ENCODE data around the gene RAB14. TPM values are rescaled to one million over a fixed set of nuclear protein-coding genes. Genes with fewer than 3 reads are reported as not detected.

The RAB14 gene
- total and polyA plus RNA-seq, 9 donors = 28.3 to 63.4 (median 51.6) TPM

- H3K36me3 ChIP-seq (ENCODE audit: control insufficient read depth, insufficient read depth, low read length) = no peaks in the 10 kb centered on the region
- 30% methylated on average over 1 of the region's 3 CpGs for WGBS (ENCODE audit: insufficient coverage)
These were observed 36.2 kb upstream of the RAB14 start for GRCh38 chr9:121237916-121238315.

GRCh38 chr9:121235512-121235911, 33.8 kb upstream of the RAB14 start:
- Histone ChIP-seq H3K27me3 (ENCODE audit: control insufficient read depth, insufficient read depth, low read length) (no peaks in the 10 kb centered on the region), H3K4me1 (ENCODE audit: control insufficient read depth, insufficient read depth, low read length) (no peaks in the 10 kb centered on the region), H3K4me3 (ENCODE audit: low read length) (no peak overlapping the region), H3K36me3 (ENCODE audit: control insufficient read depth, insufficient read depth, low read length) (no peaks in the 10 kb centered on the region), H3K27ac (ENCODE audit: low read length) (no peak overlapping the region), H3K9me3 (replicated peaks; ENCODE audit: control insufficient read depth, low read depth, low read length) (no peaks in the 10 kb centered on the region)
- DNase-seq = no peak
- no CpG with 5 or more reads among the region's 5 CpGs for WGBS (ENCODE audit: insufficient coverage)

More at GRCh38 chr9:121237916-121238315, 36.2 kb upstream of the RAB14 start:
- Histone ChIP-seq H3K9me3 (replicated peaks; ENCODE audit: control insufficient read depth, low read depth, low read length) (no peaks in the 10 kb centered on the region), H3K27me3 (ENCODE audit: control insufficient read depth, insufficient read depth, low read length) (no peaks in the 10 kb centered on the region), H3K4me3 (ENCODE audit: low read length) (no peak overlapping the region), H3K27ac (ENCODE audit: low read length) (no peak overlapping the region), H3K4me1 (ENCODE audit: control insufficient read depth, insufficient read depth, low read length) (peaks cover 3% of the 10 kb centered on the region)
- DNase-seq = no peak

DNA sequence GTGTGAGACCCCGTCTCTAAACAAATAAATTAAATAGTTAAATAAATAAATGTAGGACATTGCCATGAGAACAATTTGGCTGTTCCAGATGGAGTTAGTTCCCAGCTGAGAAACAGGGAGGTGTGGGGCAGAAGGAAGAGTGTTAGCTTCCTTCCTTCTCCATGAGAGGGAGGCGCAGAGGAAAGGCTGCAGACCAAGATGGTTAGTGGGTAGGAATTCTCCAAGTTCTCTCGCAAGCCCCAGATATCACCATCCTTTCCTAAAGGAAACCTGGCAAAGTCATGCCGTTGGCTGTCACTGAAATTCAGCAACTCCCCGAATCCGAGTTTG, 33.1 kb upstream of the RAB14 start:
- 64% methylated on average over 3 of the region's 6 CpGs for WGBS (ENCODE audit: insufficient coverage)
- no peak for DNase-seq
- H3K9me3 ChIP-seq (replicated peaks; ENCODE audit: control insufficient read depth, low read depth, low read length) = no peaks in the 10 kb centered on the region
- H3K4me1 ChIP-seq (ENCODE audit: control insufficient read depth, insufficient read depth, low read length) = no peaks in the 10 kb centered on the region
- no peaks in the 10 kb centered on the region for H3K27me3 ChIP-seq (ENCODE audit: control insufficient read depth, insufficient read depth, low read length)
- no peaks in the 10 kb centered on the region for H3K36me3 ChIP-seq (ENCODE audit: control insufficient read depth, insufficient read depth, low read length)
- H3K27ac ChIP-seq (ENCODE audit: low read length) = no peak overlapping the region
- H3K4me3 ChIP-seq (ENCODE audit: low read length) = no peak overlapping the region

GRCh38 chr9:121233906-121234831, 32.5 kb upstream of the RAB14 start:
- H3K9me3 ChIP-seq (replicated peaks; ENCODE audit: control insufficient read depth, low read depth, low read length) = no peaks in the 10 kb centered on the region
- no peak overlapping the region for H3K4me3 ChIP-seq (ENCODE audit: low read length)
- H3K36me3 ChIP-seq (ENCODE audit: control insufficient read depth, insufficient read depth, low read length) = no peaks in the 10 kb centered on the region
- H3K27ac ChIP-seq (ENCODE audit: low read length) = peak overlapping the region; percentile 53
- H3K27me3 ChIP-seq (ENCODE audit: control insufficient read depth, insufficient read depth, low read length) = no peaks in the 10 kb centered on the region
- peak; percentile 47 for DNase-seq
- no peaks in the 10 kb centered on the region for H3K4me1 ChIP-seq (ENCODE audit: control insufficient read depth, insufficient read depth, low read length)
- WGBS (ENCODE audit: insufficient coverage) = 55% methylated on average over 6 of the region's 11 CpGs

GRCh38 chr9:121232251-121232650, 30.6 kb upstream of the RAB14 start:
- WGBS (ENCODE audit: insufficient coverage) = 73% methylated on average over 2 of the region's 4 CpGs
- no peak overlapping the region for H3K27ac ChIP-seq (ENCODE audit: low read length)

DNA sequence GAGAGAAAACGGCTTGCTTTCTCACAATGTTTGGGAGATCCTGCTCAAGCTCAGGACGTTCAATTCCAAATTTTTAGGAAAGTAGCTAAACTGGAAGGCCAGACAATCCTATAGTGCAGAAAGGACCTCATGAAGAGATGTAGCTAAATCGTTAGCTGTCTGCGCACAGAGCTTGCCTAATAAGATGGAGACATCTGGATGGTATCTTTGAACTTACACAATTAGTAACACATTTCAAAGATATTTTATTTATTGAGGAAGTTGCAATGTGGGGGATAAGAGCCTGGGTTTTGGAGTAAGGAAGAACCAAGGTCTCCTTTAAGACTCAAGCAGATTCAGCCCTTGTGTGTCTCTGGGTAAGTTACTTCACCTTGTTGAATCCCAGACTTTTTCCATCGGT, 28.6 kb upstream of the RAB14 start:
- Histone ChIP-seq H3K4me1 (ENCODE audit: control insufficient read depth, insufficient read depth, low read length) (no peaks in the 10 kb centered on the region), H3K4me3 (ENCODE audit: low read length) (no peak overlapping the region), H3K36me3 (ENCODE audit: control insufficient read depth, insufficient read depth, low read length) (no peaks in the 10 kb centered on the region), H3K27ac (ENCODE audit: low read length) (no peak overlapping the region), H3K9me3 (replicated peaks; ENCODE audit: control insufficient read depth, low read depth, low read length) (no peaks in the 10 kb centered on the region), H3K27me3 (ENCODE audit: control insufficient read depth, insufficient read depth, low read length) (no peaks in the 10 kb centered on the region)
- no peak for DNase-seq
- WGBS (ENCODE audit: insufficient coverage) = no CpG with 5 or more reads among the region's 5 CpGs

More at GRCh38 chr9:121232251-121232650, 30.6 kb upstream of the RAB14 start:
- DNase-seq = no peak
- Histone ChIP-seq H3K4me3 (ENCODE audit: low read length) (no peak overlapping the region), H3K27me3 (ENCODE audit: control insufficient read depth, insufficient read depth, low read length) (no peaks in the 10 kb centered on the region), H3K4me1 (ENCODE audit: control insufficient read depth, insufficient read depth, low read length) (no peaks in the 10 kb centered on the region), H3K9me3 (replicated peaks; ENCODE audit: control insufficient read depth, low read depth, low read length) (no peaks in the 10 kb centered on the region), H3K36me3 (ENCODE audit: control insufficient read depth, insufficient read depth, low read length) (no peaks in the 10 kb centered on the region)

DNA sequence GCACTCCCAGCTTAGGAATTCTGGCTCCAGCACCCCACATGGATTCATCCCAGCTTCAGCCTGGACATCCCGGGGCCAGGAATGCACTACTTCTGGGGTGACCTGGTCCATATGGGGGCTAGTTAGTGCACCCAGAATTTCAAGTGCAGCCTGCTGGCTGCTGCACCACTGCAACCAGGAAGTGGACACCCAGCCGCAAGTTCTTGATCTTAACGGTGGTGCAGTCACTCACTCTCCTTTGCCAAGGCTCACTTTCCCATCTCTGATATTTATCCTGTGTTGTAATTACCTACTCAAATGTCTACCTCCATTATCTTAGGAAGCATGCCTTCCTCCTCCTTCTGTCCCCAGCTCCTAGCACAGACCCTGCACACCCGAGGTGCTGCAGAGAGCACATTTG, 26.2 kb upstream of the RAB14 start:
- no peaks in the 10 kb centered on the region for H3K36me3 ChIP-seq (ENCODE audit: control insufficient read depth, insufficient read depth, low read length)
- no peaks in the 10 kb centered on the region for H3K27me3 ChIP-seq (ENCODE audit: control insufficient read depth, insufficient read depth, low read length)
- no peaks in the 10 kb centered on the region for H3K9me3 ChIP-seq (replicated peaks; ENCODE audit: control insufficient read depth, low read depth, low read length)
- WGBS (ENCODE audit: insufficient coverage) = 54% methylated on average over 3 of the region's 4 CpGs
- no peak for DNase-seq
- H3K27ac ChIP-seq (ENCODE audit: low read length) = no peak overlapping the region
- no peaks in the 10 kb centered on the region for H3K4me1 ChIP-seq (ENCODE audit: control insufficient read depth, insufficient read depth, low read length)
- no peak overlapping the region for H3K4me3 ChIP-seq (ENCODE audit: low read length)

DNA sequence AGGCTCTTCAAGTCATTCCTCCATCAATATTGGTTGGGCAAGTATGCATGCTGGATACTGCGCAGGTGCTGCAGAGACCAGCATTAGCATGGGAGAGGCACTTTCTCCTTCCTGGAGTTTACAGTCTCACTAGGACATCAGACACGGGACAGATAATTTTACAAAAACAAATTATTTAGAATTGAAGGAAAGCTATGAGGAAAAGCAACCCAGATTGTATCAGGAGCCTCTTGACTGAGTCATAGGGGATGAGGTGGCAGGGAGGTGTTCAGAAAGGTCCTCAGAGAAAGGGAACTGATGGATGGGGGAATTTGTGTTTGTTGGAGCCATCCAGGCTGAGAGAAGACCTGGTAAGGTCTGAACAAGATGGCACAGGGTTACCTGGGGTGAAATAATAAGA, 24.5 kb upstream of the RAB14 start:
- no peak for DNase-seq
- WGBS (ENCODE audit: insufficient coverage) = no CpG with 5 or more reads among the region's 2 CpGs

GRCh38 chr9:121225240-121225639, 23.6 kb upstream of the RAB14 start:
- DNase-seq = no peak
- WGBS (ENCODE audit: insufficient coverage) = 20% methylated on average over 1 of the region's 5 CpGs
- no peaks in the 10 kb centered on the region for H3K9me3 ChIP-seq (replicated peaks; ENCODE audit: control insufficient read depth, low read depth, low read length)

More for the DNA sequence above, 24.5 kb upstream of the RAB14 start:
- H3K4me1 ChIP-seq (ENCODE audit: control insufficient read depth, insufficient read depth, low read length) = peaks cover 2% of the 10 kb centered on the region
- no peaks in the 10 kb centered on the region for H3K36me3 ChIP-seq (ENCODE audit: control insufficient read depth, insufficient read depth, low read length)
- no peaks in the 10 kb centered on the region for H3K27me3 ChIP-seq (ENCODE audit: control insufficient read depth, insufficient read depth, low read length)
- H3K27ac ChIP-seq (ENCODE audit: low read length) = no peak overlapping the region
- H3K9me3 ChIP-seq (replicated peaks; ENCODE audit: control insufficient read depth, low read depth, low read length) = no peaks in the 10 kb centered on the region
- H3K4me3 ChIP-seq (ENCODE audit: low read length) = no peak overlapping the region

GRCh38 chr9:121222524-121223171, 21.0 kb upstream of the RAB14 start:
- H3K27ac ChIP-seq (ENCODE audit: low read length) = no peak overlapping the region
- no peaks in the 10 kb centered on the region for H3K27me3 ChIP-seq (ENCODE audit: control insufficient read depth, insufficient read depth, low read length)
- no peaks in the 10 kb centered on the region for H3K9me3 ChIP-seq (replicated peaks; ENCODE audit: control insufficient read depth, low read depth, low read length)
- H3K4me1 ChIP-seq (ENCODE audit: control insufficient read depth, insufficient read depth, low read length) = peaks cover 2% of the 10 kb centered on the region
- peak; percentile 41 for DNase-seq
- 79% methylated on average over 7 of the region's 12 CpGs for WGBS (ENCODE audit: insufficient coverage)
- H3K36me3 ChIP-seq (ENCODE audit: control insufficient read depth, insufficient read depth, low read length) = no peaks in the 10 kb centered on the region
- H3K4me3 ChIP-seq (ENCODE audit: low read length) = no peak overlapping the region

More at GRCh38 chr9:121225240-121225639, 23.6 kb upstream of the RAB14 start:
- H3K4me3 ChIP-seq (ENCODE audit: low read length) = no peak overlapping the region
- no peak overlapping the region for H3K27ac ChIP-seq (ENCODE audit: low read length)
- no peaks in the 10 kb centered on the region for H3K27me3 ChIP-seq (ENCODE audit: control insufficient read depth, insufficient read depth, low read length)
- H3K36me3 ChIP-seq (ENCODE audit: control insufficient read depth, insufficient read depth, low read length) = no peaks in the 10 kb centered on the region
- H3K4me1 ChIP-seq (ENCODE audit: control insufficient read depth, insufficient read depth, low read length) = peaks cover 2% of the 10 kb centered on the region
